H1 (cell line): Measurements from ENCODE around the gene PANK3.

ENCODE experiments used
- CHD2 ChIP-seq: IDR thresholded peaks from 2 replicates; pipeline ENCODE4 v1.6.1; 2012; ENCODE audit warnings: low read length, improper control_type of control experiment
- EZH2 ChIP-seq: fragments of 200-600 bp; sonication (generic); IDR thresholded peaks from 2 replicates; pipeline ENCODE4 v1.7.1; 2012; ENCODE audit warnings: low read depth, mild to moderate bottlenecking, moderate library complexity, low read length, inconsistent platforms; ENCODE audit not compliant: severe bottlenecking
- RFX5 ChIP-seq: IDR thresholded peaks from 2 replicates; pipeline ENCODE4 v1.6.1; 2011; ENCODE audit warnings: low read depth, low read length, improper control_type of control experiment, borderline replicate concordance
- SIX5 ChIP-seq: IDR thresholded peaks from 2 replicates; pipeline ENCODE4 v1.6.1; 2011; ENCODE audit warnings: mild to moderate bottlenecking, low read depth, low read length
- TAF1 ChIP-seq: IDR thresholded peaks from 2 replicates; pipeline ENCODE4 v1.6.1; 2011; ENCODE audit warnings: mild to moderate bottlenecking, low read depth, low read length
- YY1 ChIP-seq: IDR thresholded peaks from 2 replicates; pipeline ENCODE4 v1.6.1; 2011; ENCODE audit warnings: low read depth, mild to moderate bottlenecking, low read length
- TF ChIP-seq, protein P1 (sequence below), 3 experiments: IDR thresholded peaks; 1 replicate in 2 of 3; 2 replicates in 1 of 3; pipeline versions ENCODE4 v1.5.1 to v1.6.1; 2011; ENCODE audit warnings: low read length in 3 of 3, mild to moderate bottlenecking in 3 of 3, inconsistent platforms in 2 of 3, low read depth in 1 of 3, moderate library complexity in 1 of 3; ENCODE audit not compliant: insufficient read depth in 1 of 3; ENCODE audit errors: control extremely low read depth in 1 of 3
- TF ChIP-seq, protein P2 (sequence below): IDR thresholded peaks from 2 replicates; pipeline ENCODE4 v1.6.1; 2011; ENCODE audit warnings: low read length, improper control_type of control experiment
- TF ChIP-seq, protein P3 (sequence below): IDR thresholded peaks from 2 replicates; pipeline ENCODE4 v1.6.1; 2012; ENCODE audit warnings: inconsistent platforms

DNA sequence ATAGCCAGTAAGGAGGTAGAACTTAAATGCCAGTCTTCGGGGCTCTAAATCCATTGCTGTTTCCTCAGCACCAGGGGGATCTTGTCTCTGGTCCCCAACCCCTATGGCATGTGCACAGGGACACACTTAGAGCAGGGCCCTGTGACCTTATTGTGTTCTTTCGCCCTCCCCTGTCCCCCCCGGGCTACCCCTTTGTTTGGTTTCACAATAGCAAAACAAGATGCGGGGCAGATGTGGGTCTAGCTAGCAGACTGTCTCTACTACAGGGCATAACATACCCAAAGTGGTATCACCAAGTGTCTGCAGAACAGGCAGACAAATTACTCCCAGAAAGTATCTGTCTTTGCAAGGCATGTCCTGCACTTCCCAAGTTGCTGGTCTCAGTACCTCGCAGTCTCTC lies 48.0 kb downstream of the PANK3 start:
- TF ChIP-seq, protein P1, sequence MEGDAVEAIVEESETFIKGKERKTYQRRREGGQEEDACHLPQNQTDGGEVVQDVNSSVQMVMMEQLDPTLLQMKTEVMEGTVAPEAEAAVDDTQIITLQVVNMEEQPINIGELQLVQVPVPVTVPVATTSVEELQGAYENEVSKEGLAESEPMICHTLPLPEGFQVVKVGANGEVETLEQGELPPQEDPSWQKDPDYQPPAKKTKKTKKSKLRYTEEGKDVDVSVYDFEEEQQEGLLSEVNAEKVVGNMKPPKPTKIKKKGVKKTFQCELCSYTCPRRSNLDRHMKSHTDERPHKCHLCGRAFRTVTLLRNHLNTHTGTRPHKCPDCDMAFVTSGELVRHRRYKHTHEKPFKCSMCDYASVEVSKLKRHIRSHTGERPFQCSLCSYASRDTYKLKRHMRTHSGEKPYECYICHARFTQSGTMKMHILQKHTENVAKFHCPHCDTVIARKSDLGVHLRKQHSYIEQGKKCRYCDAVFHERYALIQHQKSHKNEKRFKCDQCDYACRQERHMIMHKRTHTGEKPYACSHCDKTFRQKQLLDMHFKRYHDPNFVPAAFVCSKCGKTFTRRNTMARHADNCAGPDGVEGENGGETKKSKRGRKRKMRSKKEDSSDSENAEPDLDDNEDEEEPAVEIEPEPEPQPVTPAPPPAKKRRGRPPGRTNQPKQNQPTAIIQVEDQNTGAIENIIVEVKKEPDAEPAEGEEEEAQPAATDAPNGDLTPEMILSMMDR (IDR thresholded peaks at IDR 0.05; ENCODE audit: control extremely low read depth in 1 of 3, insufficient read depth in 1 of 3, low read depth in 1 of 3, low read length in 3 of 3), result no peak
- TF ChIP-seq, protein P2, sequence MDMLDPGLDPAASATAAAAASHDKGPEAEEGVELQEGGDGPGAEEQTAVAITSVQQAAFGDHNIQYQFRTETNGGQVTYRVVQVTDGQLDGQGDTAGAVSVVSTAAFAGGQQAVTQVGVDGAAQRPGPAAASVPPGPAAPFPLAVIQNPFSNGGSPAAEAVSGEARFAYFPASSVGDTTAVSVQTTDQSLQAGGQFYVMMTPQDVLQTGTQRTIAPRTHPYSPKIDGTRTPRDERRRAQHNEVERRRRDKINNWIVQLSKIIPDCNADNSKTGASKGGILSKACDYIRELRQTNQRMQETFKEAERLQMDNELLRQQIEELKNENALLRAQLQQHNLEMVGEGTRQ, result no peak
- TF ChIP-seq YY1 (no peak), SIX5 (no peak), TAF1 (no peak), RFX5 (no peak), CHD2 (no peak), EZH2 (no peak)
- TF ChIP-seq, protein P3, sequence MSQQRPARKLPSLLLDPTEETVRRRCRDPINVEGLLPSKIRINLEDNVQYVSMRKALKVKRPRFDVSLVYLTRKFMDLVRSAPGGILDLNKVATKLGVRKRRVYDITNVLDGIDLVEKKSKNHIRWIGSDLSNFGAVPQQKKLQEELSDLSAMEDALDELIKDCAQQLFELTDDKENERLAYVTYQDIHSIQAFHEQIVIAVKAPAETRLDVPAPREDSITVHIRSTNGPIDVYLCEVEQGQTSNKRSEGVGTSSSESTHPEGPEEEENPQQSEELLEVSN, result no peak
